OCI-LY1 (cell line): ENCODE measurements around the gene TRMT6.

ENCODE experiments used
- EZH2 ChIP-seq: fragments of 200-600 bp; sonication (generic), shearing (Covaris generic); IDR thresholded peaks from 2 replicates; pipeline ENCODE4 v1.8.0; 2017; ENCODE audit warnings: borderline replicate concordance, mixed run types, mild to moderate bottlenecking, antibody characterized with exemption, low read length, moderate library complexity, mixed read lengths
- TF ChIP-seq, protein P1 (sequence below): fragments of 200-600 bp; sonication (generic), shearing (Covaris generic); IDR thresholded peaks from 2 replicates; pipeline ENCODE4 v1.5.1; 2017; ENCODE audit warnings: mild to moderate bottlenecking, antibody characterized with exemption, low read length, moderate library complexity, mixed read lengths

DNA sequence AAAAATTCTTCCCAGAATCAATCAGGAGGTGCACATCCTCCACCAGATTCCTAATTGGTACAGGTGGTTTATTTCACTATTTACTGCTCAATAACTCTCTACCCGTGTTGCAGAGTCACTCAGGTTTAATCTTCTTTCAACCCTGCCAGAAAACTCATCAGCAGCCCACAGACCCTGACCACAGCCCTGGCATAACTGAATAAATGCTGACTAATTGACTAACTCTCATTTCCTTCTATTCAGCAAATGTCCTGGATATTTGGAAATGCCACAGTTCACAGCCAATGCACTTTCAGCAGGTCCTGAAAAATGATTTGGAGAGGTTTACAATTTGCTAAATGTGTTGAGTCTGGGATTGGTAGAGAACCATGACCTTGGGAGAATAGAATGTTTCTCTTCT is 62.3 kb downstream of the TRMT6 start:
- TF ChIP-seq, protein P1, sequence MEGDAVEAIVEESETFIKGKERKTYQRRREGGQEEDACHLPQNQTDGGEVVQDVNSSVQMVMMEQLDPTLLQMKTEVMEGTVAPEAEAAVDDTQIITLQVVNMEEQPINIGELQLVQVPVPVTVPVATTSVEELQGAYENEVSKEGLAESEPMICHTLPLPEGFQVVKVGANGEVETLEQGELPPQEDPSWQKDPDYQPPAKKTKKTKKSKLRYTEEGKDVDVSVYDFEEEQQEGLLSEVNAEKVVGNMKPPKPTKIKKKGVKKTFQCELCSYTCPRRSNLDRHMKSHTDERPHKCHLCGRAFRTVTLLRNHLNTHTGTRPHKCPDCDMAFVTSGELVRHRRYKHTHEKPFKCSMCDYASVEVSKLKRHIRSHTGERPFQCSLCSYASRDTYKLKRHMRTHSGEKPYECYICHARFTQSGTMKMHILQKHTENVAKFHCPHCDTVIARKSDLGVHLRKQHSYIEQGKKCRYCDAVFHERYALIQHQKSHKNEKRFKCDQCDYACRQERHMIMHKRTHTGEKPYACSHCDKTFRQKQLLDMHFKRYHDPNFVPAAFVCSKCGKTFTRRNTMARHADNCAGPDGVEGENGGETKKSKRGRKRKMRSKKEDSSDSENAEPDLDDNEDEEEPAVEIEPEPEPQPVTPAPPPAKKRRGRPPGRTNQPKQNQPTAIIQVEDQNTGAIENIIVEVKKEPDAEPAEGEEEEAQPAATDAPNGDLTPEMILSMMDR = no peak
- no peak for TF ChIP-seq EZH2
